ENCODE data around the gene LAMA4. TPM values are rescaled to one million over a fixed set of nuclear protein-coding genes. Genes with fewer than 3 reads are reported as not detected.
"Not testable (repeated sequence)": the region's sequence is repeated elsewhere in the genome, so short reads cannot be mapped to it uniquely, and the experiment has no call there.

Gene LAMA4
- polyA plus RNA-seq, 1 donor from 2014 or later: 0.69 TPM

GRCh38 chr6:112113431-112113830, 140.9 kb downstream of the LAMA4 start:
- Histone ChIP-seq H4K20me1 (ENCODE audit: insufficient read depth) (no peaks in the 10 kb centered on the region), H3K9ac (ENCODE audit: low read length) (no peak overlapping the region), H3K27me3 (ENCODE audit: insufficient read depth, low read depth, low read length) (no peaks in the 10 kb centered on the region), H3K4me3 (ENCODE audit: low read length) (no peak overlapping the region), H3F3A (ENCODE audit: insufficient read depth, low read length, poor library complexity, severe bottlenecking) (no peaks in the 10 kb centered on the region), H3K36me3 (ENCODE audit: insufficient read depth, low read length) (no peaks in the 10 kb centered on the region), H3K9me2 (ENCODE audit: insufficient read depth, low read length) (no peaks in the 10 kb centered on the region), H3K9me3 (ENCODE audit: low read length) (no peaks in the 10 kb centered on the region), H3K79me2 (replicated peaks; ENCODE audit: insufficient read depth, low read length) (no peaks in the 10 kb centered on the region), H3K4me2 (ENCODE audit: low read length) (no peak overlapping the region), H3K27ac (ENCODE audit: low read length) (no peak overlapping the region), H2AFZ (ENCODE audit: low read depth, low read length) (no peak overlapping the region)
- TF ChIP-seq TAF1 (IDR thresholded peaks at IDR 0.05; ENCODE audit: low read depth): no peak
- no peak for TF ChIP-seq EZH2 (IDR thresholded peaks at IDR 0.05; ENCODE audit: borderline replicate concordance, insufficient read depth, low read length, poor library complexity, severe bottlenecking)

- Histone ChIP-seq H3K27me3 (ENCODE audit: insufficient read depth, low read depth, low read length) (no peaks in the 10 kb centered on the region), H3K9me3 (ENCODE audit: low read length) (no peaks in the 10 kb centered on the region), H3K27ac (ENCODE audit: low read length) (no peak overlapping the region), H3K4me3 (ENCODE audit: low read length) (no peak overlapping the region), H3K36me3 (ENCODE audit: insufficient read depth, low read length) (no peaks in the 10 kb centered on the region), H3K9ac (ENCODE audit: low read length) (no peak overlapping the region), H3F3A (ENCODE audit: insufficient read depth, low read length, poor library complexity, severe bottlenecking) (no peaks in the 10 kb centered on the region), H3K79me2 (replicated peaks; ENCODE audit: insufficient read depth, low read length) (no peaks in the 10 kb centered on the region), H4K20me1 (ENCODE audit: insufficient read depth) (no peaks in the 10 kb centered on the region), H3K9me2 (ENCODE audit: insufficient read depth, low read length) (no peaks in the 10 kb centered on the region), H3K4me2 (ENCODE audit: low read length) (no peak overlapping the region), H2AFZ (ENCODE audit: low read depth, low read length) (no peak overlapping the region)
- TF ChIP-seq SMC3 (conservative IDR thresholded peaks at IDR 0.05; ENCODE audit: poor library complexity): no peak
- TF ChIP-seq, protein P1, sequence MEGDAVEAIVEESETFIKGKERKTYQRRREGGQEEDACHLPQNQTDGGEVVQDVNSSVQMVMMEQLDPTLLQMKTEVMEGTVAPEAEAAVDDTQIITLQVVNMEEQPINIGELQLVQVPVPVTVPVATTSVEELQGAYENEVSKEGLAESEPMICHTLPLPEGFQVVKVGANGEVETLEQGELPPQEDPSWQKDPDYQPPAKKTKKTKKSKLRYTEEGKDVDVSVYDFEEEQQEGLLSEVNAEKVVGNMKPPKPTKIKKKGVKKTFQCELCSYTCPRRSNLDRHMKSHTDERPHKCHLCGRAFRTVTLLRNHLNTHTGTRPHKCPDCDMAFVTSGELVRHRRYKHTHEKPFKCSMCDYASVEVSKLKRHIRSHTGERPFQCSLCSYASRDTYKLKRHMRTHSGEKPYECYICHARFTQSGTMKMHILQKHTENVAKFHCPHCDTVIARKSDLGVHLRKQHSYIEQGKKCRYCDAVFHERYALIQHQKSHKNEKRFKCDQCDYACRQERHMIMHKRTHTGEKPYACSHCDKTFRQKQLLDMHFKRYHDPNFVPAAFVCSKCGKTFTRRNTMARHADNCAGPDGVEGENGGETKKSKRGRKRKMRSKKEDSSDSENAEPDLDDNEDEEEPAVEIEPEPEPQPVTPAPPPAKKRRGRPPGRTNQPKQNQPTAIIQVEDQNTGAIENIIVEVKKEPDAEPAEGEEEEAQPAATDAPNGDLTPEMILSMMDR (IDR thresholded peaks at IDR 0.05; ENCODE audit: poor library complexity, severe bottlenecking): no peak
- TF ChIP-seq RAD21 (conservative IDR thresholded peaks at IDR 0.05): no peak
Observed at GRCh38 chr6:112109262-112109661, 145.1 kb downstream of the LAMA4 start.

DNA sequence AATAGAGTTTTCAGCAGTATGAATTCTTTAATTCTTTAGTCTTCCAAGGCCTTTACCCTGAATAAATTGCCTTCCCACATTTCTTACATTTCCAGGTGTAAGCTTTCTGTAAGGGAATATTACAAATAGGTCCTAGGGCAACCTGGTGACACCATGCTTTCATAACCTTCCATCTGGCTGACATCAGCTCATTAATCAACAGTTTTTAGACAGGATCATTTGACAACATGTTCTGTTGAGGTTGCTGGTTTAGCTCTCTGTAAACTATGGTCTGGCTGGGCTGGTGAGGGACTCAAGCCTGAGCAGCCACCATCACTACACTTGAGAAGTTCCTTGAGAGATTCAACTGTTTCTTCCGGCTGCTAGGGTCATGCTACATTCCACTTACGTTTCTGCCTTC, 147.8 kb downstream of the LAMA4 start:
- Histone ChIP-seq H3K4me2 (ENCODE audit: low read length) (no peak overlapping the region), H4K20me1 (ENCODE audit: insufficient read depth) (no peaks in the 10 kb centered on the region), H3K27ac (ENCODE audit: low read length) (no peak overlapping the region), H3K79me2 (replicated peaks; ENCODE audit: insufficient read depth, low read length) (no peaks in the 10 kb centered on the region), H3K4me3 (ENCODE audit: low read length) (no peak overlapping the region), H3K36me3 (ENCODE audit: insufficient read depth, low read length) (peaks cover 8% of the 10 kb centered on the region), H3K9ac (ENCODE audit: low read length) (no peak overlapping the region), H3K9me2 (ENCODE audit: insufficient read depth, low read length) (no peaks in the 10 kb centered on the region), H3F3A (ENCODE audit: insufficient read depth, low read length, poor library complexity, severe bottlenecking) (no peaks in the 10 kb centered on the region), H3K9me3 (ENCODE audit: low read length) (no peaks in the 10 kb centered on the region), H3K27me3 (ENCODE audit: insufficient read depth, low read depth, low read length) (no peaks in the 10 kb centered on the region), H2AFZ (ENCODE audit: low read depth, low read length) (no peak overlapping the region)
- TF ChIP-seq EZH2 (IDR thresholded peaks at IDR 0.05; ENCODE audit: borderline replicate concordance, insufficient read depth, low read length, poor library complexity, severe bottlenecking): no peak
- no peak for TF ChIP-seq EP300 (conservative IDR thresholded peaks at IDR 0.05; ENCODE audit: poor library complexity, severe bottlenecking)
- TF ChIP-seq, protein P1 (IDR thresholded peaks at IDR 0.05; ENCODE audit: poor library complexity, severe bottlenecking): no peak
- TF ChIP-seq MXI1 (conservative IDR thresholded peaks at IDR 0.05; ENCODE audit: poor library complexity, severe bottlenecking): no peak
- no peak for TF ChIP-seq POLR2AphosphoS5 (IDR thresholded peaks at IDR 0.05)
- TF ChIP-seq RAD21 (conservative IDR thresholded peaks at IDR 0.05): no peak

DNA sequence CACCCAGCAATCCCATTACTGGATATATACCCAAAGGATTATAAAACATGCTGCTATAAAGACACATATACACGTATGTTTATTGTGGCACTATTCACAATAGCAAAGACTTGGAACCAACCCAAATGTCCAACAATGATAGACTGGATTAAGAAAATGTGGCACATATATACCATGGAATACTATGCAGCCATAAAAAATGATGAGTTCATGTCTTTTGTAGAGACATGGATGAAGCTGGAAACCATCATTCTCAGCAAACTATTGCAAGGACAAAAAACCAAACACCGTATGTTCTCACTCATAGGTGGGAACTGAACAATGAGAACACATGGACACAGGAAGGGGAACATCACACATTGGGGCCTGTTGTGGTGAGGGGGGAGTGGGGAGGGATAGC, 148.3 kb downstream of the LAMA4 start:
- peaks cover 10% of the 10 kb centered on the region for H3K36me3 ChIP-seq (ENCODE audit: insufficient read depth, low read length)
- not testable (repeated sequence) for H3K27ac ChIP-seq (ENCODE audit: low read length); H3K79me2 ChIP-seq (replicated peaks; ENCODE audit: insufficient read depth, low read length); H3K27me3 ChIP-seq (ENCODE audit: insufficient read depth, low read depth, low read length); H3K9me3 ChIP-seq (ENCODE audit: low read length); H3K9ac ChIP-seq (ENCODE audit: low read length); H3K4me2 ChIP-seq (ENCODE audit: low read length); H4K20me1 ChIP-seq (ENCODE audit: insufficient read depth); H3F3A ChIP-seq (ENCODE audit: insufficient read depth, low read length, poor library complexity, severe bottlenecking); H2AFZ ChIP-seq (ENCODE audit: low read depth, low read length); H3K4me3 ChIP-seq (ENCODE audit: low read length); H3K9me2 ChIP-seq (ENCODE audit: insufficient read depth, low read length)
